HG02678 (cell line): Measurements from ENCODE around the gene KCNQ1.
"Not testable (repeated sequence)": the region's sequence is repeated elsewhere in the genome, so short reads cannot be mapped to it uniquely, and the experiment has no call there.

Experiments
- ATAC-seq: cut with Tn5 transposase; IDR thresholded peaks from one replicate; pipeline ENCODE4 v1.9.1; 2021; ENCODE audit warnings: mild to moderate bottlenecking, moderate library complexity; ENCODE audit not compliant: unreplicated experiment

The KCNQ1 gene

GRCh38 chr11:2471048-2471803, 26.4 kb downstream of the KCNQ1 start:
- no peak for ATAC-seq

- no peak for ATAC-seq
Observed at GRCh38 chr11:2471804-2472096, 26.9 kb downstream of the KCNQ1 start.

- ATAC-seq, result no peak
Observed at GRCh38 chr11:2472428-2473186, 27.8 kb downstream of the KCNQ1 start.

GRCh38 chr11:2473361-2474058, 28.7 kb downstream of the KCNQ1 start:
- ATAC-seq, result no peak

GRCh38 chr11:2474059-2474901, 29.5 kb downstream of the KCNQ1 start:
- no peak for ATAC-seq

GRCh38 chr11:2475136-2475918, 30.5 kb downstream of the KCNQ1 start:
- ATAC-seq, result no peak

GRCh38 chr11:2477254-2477653, 32.4 kb downstream of the KCNQ1 start:
- no peak for ATAC-seq

GRCh38 chr11:2477936-2478335, 33.1 kb downstream of the KCNQ1 start:
- no peak for ATAC-seq

- ATAC-seq, result not testable (repeated sequence)
Observed at GRCh38 chr11:2480067-2480873, 35.5 kb downstream of the KCNQ1 start.

- no peak for ATAC-seq
Observed at GRCh38 chr11:2480874-2481220, 36.0 kb downstream of the KCNQ1 start.

- ATAC-seq, result no peak
Observed at GRCh38 chr11:2481253-2481652, 36.4 kb downstream of the KCNQ1 start.

- no peak for ATAC-seq
Observed at GRCh38 chr11:2482204-2482603, 37.4 kb downstream of the KCNQ1 start.

- no peak for ATAC-seq
Observed at GRCh38 chr11:2482745-2483144, 37.9 kb downstream of the KCNQ1 start.

- ATAC-seq, result no peak
Observed at GRCh38 chr11:2483426-2483825, 38.6 kb downstream of the KCNQ1 start.

- ATAC-seq, result no peak
Observed at GRCh38 chr11:2484576-2485125, 39.8 kb downstream of the KCNQ1 start.

GRCh38 chr11:2488004-2488403, 43.2 kb downstream of the KCNQ1 start:
- no peak for ATAC-seq

GRCh38 chr11:2489083-2489482, 44.3 kb downstream of the KCNQ1 start:
- no peak for ATAC-seq

- ATAC-seq, result not testable (repeated sequence)
Observed at GRCh38 chr11:2497951-2498350, 53.1 kb downstream of the KCNQ1 start.

- no peak for ATAC-seq
Observed at GRCh38 chr11:2498750-2499149, 53.9 kb downstream of the KCNQ1 start.
